MM.1S (cell line): Measurements from ENCODE around the gene PLSCR2.

Source experiments
- EZH2 ChIP-seq: fragments of 300-600 bp; sonication (generic); optimal IDR thresholded peaks from 2 replicates; pipeline ENCODE3; 2017; ENCODE audit warnings: low read depth, mild to moderate bottlenecking, antibody characterized with exemption, low read length, mixed read lengths
- EZH2phosphoT487 ChIP-seq: fragments of 300-600 bp; sonication (generic); IDR thresholded peaks from 2 replicates; pipeline ENCODE4 v1.6.1; 2018; ENCODE audit warnings: antibody characterized with exemption, low read length
- TF ChIP-seq, protein P1 (sequence below): fragments of 300-600 bp; sonication (generic); IDR thresholded peaks from 2 replicates; pipeline ENCODE4 v1.5.1; 2016; ENCODE audit warnings: antibody characterized with exemption, low read length, mixed read lengths

DNA sequence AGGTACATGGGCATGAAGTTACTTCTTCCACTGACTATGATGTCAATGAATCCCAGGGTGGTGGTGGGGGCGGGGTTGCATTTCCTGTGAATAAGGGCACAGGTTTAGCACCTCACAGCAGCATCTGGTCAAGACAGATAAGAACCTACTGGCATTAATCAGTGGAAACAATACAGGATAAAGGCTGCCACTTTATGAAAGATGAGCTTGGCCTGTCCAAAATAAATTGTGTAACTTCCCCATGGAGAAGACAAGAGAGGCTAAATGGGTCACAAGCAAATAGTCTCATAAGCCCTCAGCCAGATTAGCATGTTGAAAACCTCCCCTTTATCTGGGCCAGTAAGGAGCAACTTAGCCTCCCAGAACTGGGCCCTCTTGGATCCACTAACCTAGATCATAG is 27.4 kb upstream of the PLSCR2 start:
- TF ChIP-seq, protein P1, sequence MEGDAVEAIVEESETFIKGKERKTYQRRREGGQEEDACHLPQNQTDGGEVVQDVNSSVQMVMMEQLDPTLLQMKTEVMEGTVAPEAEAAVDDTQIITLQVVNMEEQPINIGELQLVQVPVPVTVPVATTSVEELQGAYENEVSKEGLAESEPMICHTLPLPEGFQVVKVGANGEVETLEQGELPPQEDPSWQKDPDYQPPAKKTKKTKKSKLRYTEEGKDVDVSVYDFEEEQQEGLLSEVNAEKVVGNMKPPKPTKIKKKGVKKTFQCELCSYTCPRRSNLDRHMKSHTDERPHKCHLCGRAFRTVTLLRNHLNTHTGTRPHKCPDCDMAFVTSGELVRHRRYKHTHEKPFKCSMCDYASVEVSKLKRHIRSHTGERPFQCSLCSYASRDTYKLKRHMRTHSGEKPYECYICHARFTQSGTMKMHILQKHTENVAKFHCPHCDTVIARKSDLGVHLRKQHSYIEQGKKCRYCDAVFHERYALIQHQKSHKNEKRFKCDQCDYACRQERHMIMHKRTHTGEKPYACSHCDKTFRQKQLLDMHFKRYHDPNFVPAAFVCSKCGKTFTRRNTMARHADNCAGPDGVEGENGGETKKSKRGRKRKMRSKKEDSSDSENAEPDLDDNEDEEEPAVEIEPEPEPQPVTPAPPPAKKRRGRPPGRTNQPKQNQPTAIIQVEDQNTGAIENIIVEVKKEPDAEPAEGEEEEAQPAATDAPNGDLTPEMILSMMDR: no peak
- TF ChIP-seq EZH2 (no peak), EZH2phosphoT487 (no peak)
